ENCODE data around the gene SBF2.

DNA sequence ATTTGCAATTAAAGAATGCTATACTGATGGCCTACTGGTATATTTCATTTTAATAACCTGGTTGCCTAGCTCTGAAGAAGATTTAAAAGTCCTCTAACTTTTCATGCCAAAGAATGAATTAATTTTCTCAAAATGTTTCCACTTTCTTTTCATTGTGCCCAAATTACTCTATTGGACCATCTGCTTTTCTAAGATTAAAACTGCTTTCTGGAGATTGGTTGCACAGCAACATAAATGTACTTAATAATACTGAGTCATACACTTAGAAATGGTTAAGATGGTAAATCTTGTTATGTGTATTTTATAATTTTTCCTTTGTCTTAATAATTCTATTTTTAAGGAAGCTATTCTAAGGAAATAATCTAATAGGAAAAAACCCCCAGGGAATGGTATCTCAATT, 479.9 kb downstream of the SBF2 start:
- TF ChIP-seq POLR2A (IDR thresholded peaks at IDR 0.05) (no peak), EP300 (IDR thresholded peaks at IDR 0.05) (no peak)
- TF ChIP-seq, protein P1, sequence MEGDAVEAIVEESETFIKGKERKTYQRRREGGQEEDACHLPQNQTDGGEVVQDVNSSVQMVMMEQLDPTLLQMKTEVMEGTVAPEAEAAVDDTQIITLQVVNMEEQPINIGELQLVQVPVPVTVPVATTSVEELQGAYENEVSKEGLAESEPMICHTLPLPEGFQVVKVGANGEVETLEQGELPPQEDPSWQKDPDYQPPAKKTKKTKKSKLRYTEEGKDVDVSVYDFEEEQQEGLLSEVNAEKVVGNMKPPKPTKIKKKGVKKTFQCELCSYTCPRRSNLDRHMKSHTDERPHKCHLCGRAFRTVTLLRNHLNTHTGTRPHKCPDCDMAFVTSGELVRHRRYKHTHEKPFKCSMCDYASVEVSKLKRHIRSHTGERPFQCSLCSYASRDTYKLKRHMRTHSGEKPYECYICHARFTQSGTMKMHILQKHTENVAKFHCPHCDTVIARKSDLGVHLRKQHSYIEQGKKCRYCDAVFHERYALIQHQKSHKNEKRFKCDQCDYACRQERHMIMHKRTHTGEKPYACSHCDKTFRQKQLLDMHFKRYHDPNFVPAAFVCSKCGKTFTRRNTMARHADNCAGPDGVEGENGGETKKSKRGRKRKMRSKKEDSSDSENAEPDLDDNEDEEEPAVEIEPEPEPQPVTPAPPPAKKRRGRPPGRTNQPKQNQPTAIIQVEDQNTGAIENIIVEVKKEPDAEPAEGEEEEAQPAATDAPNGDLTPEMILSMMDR (IDR thresholded peaks at IDR 0.05), result no peak

Measured in gastroesophageal sphincter (tissue), 3 donors.